GM19351 (cell line): ENCODE data around the gene TLE5.

ENCODE experiments used
- ATAC-seq: cut with Tn5 transposase; IDR thresholded peaks from one replicate; pipeline ENCODE4 v1.9.1; 2021; ENCODE audit warnings: mild to moderate bottlenecking, moderate library complexity; ENCODE audit not compliant: unreplicated experiment

Gene TLE5, protein sequence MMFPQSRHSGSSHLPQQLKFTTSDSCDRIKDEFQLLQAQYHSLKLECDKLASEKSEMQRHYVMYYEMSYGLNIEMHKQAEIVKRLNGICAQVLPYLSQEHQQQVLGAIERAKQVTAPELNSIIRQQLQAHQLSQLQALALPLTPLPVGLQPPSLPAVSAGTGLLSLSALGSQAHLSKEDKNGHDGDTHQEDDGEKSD

DNA sequence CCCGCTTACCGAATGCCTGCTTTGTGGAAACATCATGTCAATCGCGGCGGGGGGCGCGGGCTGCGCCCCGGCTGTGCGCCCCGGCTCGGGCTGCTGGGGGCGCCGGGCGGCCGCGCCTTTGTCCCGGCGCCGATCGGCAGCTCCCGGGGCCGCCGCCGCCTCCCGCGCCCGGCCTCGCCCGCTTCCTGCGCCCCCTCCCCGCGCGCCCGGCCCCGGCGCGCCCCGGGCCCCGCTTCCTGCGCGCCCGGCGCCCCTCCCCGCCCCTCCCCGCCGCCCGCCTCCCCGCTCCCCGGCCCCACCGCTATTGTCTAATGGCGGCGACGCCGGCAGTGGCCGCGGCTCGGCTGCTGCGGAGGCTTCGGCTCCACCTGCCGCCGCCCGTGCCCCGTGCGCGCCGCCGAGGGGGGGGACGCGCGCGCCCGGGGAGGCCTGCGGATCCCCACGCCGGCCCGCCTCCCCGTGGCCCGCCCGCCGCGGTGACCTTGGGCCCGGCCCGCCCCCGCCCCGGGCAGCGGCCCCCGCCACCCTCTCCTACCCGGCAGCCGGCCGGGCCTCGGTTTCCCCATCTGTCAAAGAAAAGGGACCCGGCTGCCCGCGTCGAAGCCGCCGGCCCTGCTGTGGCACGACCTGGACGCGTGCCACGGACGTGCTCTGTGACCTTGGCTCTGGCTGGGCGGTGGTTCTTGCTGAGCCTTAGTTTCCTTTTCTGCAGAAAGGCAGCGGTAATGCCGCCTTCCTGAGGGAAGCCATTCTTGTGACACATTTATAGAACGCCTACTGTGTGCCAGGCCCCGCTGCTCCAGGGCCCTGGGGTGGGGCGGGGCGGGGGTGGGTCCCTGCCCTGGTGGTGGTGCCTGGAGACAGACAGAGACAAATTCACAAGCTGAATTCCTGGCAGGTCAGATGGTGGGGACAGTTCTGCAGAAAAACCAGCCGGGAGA lies at the start of gene TLE5:
Gene TLE5 (minus strand): TSS at position 331 of the 941 bp plus-strand sequence. CDS start 295 bp downstream, at position 36.
- ATAC-seq = no peak

DNA sequence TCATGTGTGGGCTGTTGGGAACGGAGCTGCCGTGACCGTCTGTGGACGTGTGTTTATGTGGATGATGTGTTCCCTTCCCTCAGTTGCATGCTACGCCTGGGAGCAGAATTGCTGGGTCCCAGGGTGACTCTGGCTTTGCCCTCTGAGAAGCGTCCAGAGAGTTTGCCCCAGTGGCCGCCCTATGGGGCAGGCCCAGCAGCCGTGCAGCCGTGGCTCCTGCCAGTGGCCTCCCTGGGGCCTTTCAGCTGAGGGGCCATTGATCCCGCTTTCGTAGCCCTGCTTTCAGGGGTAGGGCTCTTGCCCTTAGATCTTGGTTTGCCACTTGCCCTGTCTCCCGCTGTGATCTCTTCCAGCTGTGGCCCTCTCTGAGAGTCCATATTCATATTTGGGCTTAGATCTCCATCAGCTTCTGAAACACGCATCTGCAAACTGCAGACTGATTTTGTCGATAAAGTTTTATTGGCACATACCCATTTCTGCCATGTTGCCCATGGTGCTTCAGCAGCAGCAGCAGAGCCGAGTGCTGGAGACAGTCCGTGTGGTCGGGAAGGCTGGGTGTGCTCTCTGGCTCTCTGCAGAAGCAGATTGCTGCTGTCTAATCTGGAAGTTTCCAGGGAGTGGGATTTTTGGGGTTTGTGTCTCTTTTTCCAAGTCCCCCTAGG lies 49.4 kb upstream of the TLE5 start:
- ATAC-seq = no peak

DNA sequence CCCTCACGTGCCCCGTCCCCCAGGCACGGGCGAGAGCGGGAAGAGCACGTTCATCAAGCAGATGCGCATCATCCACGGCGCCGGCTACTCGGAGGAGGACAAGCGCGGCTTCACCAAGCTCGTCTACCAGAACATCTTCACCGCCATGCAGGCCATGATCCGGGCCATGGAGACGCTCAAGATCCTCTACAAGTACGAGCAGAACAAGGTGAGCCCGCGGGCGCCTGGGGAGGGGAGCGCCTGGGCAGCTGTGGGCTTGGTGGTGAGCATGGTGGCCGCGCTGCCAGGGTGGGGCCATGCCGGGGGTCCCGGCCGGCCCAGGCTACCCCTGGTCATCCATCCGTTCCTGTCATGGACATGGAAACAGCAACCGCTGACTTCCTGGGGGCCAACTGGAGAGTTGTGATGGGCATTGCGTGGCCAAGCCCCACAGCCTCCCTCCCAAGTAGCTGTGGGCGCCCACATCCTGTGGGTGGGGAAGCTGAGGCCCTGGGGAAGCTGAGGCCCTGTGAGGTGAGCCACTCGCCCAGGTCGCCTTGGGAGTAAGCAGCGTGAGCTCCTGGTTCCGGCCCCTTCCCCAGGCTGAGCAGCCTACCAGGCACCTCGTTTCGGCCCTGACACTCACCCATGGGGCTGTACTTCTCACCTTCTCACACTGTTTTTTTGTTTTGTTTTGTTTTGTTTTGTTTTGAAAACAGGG lies 48.0 kb upstream of the TLE5 start:
- ATAC-seq = no peak

DNA sequence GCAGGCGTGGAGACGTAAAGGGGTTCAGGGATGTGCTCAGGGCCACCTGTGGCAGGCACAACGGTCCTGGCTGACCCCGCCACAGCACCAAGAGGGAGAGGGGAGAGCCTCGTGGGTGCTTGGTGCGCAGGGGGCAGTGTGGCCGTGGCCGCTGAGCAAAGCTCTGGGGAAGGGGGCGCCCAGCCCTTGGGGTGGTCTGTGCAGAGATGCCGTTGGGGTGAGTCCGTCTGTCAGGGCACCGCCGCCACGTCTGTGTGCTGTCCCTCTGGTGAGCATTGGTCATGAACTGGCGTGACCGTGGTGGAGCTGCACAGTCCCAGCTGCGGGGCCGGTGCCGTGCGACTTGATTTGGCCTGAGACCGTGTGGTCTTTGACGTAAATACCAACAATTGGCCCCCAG lies 47.2 kb upstream of the TLE5 start:
- no peak for ATAC-seq

DNA sequence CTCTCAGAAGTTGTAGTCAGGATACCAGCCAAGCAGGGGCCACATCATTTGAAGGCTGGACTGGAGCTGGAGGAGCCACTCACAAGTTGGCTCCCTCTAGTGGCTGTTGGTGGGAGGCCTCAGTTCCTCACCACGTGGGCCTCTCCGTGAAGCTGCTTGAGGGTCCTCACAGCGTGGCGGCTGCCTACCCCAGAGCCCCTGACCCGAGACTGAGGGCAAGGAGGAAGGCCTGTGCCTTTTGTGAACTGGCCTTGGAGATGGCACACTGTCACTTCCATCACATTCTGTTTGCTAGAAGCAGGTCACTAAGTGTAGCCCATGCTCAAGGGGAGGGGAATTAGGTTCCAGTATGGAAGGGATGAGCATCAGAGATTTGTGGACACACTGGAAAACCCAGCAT lies 46.5 kb upstream of the TLE5 start:
- no peak for ATAC-seq

DNA sequence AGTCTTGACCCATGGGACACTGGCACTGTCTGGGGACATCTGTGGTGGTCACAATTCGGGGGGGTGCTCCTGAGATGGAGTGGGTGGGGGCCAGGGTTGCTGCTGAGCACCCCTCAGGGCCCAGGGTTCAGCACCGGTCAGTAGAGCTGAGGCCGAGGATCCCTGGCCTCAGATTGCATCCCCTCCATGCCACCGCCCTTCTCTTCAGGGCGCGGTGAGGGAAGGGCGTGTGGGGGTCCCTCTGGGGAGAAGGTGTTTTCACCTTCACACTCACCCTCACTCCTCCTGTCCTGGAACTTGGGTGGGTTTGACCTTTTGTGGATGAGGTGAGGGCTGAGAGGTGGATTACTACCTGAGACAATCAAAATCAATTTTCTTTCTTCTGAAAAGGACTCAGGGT lies 45.4 kb upstream of the TLE5 start:
- ATAC-seq = no peak

DNA sequence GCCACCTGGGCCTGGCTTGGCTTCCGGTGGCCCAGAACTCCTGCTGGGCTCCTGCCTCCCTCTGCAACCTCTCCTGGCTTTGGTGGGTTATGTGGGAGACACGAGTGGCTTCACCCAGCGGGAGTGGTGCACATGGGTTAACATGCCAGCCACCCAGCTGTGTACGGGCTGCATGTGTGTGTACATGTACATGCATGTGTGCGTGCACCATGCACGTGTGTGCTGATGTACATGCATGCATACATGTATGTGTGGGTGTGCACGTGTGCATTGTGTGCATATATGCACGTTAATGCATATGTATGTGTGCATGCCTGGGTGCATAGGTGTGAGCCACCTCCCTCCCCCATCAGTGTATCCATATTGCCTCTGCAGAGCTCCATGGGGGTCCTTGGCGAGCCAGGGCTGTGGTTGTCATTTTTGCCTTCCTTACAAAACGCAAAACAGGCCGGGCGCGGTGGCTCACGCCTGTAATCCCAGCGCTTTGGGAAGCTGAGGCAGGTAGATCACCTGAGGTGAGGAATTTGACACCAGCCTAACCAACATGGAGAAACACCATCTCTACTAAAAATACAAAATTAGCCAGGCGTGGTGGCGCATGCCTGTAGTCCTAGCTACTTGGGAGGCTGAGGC lies 44.3 kb upstream of the TLE5 start:
- ATAC-seq = no peak

DNA sequence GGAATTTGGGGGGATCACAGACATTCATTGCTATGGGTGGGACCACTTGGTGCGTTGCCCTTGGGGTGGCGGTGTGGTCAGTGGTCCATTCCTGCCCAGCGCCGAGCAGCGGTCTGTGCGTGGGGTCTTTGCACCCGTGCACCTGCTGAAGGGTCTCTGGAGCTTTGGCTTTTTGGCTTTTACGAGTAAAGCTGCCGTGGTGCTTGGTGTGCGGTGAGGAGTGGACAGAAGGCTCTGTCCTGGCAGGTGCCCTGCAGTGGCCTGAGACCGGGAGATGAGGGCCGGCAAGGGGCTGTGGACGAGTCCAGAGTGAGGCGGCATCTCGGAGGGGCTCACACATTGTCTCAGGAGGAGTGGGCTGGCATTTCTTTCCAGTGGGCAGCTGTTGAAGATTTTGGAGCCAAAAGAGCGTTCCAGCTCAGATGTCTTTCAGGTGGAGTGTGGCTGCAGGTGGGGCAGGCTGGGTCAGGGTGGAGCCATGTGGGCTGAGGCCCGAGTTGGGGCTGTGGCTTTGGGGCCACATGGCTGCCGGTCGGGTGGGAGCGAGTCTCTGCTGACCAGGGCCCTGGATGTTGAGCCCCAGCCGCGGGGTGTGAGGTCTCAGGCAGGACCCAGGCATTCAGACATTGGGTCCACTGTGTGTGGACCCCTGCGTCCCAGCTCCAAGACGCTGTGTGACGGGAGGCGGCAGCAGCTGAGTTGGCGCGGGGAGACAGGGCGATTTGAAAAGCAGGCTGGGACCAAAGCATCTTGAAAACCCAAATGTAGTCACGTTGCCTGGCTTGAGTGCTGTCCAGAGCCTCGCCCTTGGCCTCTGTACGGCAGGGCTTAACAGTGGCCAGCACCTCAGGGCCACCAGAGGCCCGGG lies 43.6 kb upstream of the TLE5 start:
- no peak for ATAC-seq

DNA sequence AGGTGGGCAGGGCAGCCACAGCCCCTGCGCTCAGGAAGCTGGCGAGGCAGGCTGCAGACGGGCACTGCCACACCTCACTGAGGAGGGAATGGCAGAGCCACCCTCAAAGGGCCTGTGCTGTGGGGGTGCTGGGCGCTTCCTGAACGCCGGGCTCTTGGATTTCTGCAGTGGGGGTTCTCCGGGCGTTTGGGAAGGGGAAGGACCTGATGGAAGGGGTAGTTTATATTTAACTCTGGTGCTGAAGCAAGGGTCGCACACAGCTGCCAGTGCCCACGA lies 42.4 kb upstream of the TLE5 start:
- no peak for ATAC-seq

DNA sequence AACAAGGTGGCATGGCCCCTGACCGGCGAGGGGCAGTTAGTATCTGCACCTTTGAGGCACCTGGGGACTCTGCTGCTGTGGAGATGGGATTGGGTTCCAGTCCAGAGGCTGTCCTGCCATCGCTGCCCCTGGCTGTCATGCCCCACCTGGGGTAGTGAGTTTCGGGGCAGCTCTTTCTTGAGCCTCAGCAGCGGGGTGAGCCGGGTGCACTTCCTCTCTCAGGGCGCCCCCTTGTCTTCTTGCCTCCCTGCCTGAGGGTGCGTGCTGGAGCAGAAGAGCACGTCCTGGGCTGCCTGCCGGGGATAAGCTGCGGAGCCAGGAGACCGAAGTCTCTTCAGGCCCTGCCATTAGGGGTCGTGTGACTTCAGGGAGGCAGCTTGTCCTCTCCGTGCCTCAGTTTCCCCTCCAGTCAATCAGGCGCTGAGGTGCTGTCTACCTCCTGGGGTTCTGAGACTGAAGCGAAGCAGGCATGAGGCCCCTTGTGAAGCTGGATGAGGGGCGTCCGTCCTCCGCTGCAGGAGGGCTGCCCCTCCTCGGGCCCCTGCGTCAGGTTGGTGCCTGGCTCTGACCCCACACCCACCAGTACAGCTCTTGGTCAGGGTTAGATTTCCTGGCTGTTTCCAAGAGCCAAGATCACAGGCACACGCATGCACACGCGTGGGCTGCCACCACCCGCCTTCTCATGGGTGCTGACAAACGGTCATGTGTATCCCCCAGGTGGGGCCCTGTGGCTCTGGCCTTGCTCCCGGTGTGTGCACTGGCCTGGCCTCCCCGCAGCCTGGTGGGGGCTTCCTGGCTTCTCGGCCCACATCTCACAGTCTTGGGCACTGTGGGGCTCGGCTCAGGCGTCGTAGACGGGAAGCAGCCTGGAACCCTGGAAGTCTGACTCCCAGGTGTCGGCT lies 40.2 kb upstream of the TLE5 start:
- no peak for ATAC-seq

DNA sequence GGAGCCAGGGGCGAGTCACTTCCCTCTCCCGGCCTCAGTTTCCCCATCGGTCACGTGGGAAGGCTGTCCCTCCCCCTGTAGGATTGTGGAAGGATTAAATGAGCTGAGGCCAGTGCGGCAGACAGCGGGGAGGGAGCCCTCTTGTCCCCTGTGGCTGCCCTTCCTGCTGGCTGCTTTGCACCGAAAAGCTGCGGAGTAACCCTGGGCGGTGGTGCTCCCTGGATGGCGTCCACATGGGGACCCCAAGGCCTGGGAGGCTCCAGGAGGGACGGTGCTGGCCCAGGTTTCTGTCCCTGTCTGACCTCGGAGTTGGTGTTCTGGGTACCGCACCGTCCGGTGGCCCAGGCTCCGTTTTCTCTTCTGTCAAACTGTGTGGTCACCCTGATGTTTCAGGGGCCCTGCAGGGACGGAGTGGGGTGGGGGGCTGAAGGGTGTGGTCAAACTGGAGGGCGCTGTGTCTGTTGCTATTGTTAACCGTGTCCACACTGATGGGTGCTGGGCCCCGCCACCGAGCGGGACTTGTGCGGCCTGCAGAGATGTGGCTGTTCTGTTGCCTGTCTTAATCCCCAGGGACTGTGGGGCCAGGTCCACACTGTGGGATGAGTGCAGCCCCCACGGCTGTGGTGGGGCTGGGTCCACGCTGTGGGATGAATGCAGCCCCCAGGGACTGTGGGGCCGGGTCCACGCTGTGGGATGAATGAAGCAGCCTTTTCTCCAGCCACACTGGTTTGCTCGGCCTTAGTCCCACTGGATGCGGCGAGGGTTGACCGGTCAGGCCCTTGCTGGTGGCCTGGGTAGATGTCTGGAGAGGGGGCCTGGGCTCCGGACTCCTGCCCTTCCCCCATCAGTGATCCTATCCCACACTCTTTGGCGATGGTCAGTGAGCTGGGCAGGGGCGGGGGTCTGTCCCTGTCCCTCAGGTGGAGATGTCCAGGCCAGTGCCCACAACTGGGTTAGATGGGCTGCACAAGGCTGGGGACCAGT lies 38.7 kb upstream of the TLE5 start:
- no peak for ATAC-seq

DNA sequence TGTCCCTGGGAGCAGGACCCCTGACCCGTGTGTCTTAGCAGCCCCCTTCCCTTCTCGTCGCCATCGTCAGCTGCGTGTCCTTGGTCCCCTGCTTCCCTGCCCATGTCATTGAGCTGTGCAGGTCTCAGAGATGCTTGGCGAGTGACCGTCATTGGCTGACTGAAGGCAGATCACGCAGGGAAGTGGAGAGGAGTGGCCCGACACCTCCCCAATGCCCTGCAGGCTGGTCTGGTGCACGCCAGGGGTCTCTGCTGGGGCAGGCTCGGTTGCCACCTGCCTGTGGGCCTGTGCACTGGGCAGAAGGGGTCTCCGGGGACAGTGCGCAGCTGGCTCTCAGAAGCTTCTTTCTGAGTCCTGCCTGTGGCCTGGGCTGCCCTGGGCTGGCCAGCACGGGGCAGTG lies 38.0 kb upstream of the TLE5 start:
- ATAC-seq = no peak

DNA sequence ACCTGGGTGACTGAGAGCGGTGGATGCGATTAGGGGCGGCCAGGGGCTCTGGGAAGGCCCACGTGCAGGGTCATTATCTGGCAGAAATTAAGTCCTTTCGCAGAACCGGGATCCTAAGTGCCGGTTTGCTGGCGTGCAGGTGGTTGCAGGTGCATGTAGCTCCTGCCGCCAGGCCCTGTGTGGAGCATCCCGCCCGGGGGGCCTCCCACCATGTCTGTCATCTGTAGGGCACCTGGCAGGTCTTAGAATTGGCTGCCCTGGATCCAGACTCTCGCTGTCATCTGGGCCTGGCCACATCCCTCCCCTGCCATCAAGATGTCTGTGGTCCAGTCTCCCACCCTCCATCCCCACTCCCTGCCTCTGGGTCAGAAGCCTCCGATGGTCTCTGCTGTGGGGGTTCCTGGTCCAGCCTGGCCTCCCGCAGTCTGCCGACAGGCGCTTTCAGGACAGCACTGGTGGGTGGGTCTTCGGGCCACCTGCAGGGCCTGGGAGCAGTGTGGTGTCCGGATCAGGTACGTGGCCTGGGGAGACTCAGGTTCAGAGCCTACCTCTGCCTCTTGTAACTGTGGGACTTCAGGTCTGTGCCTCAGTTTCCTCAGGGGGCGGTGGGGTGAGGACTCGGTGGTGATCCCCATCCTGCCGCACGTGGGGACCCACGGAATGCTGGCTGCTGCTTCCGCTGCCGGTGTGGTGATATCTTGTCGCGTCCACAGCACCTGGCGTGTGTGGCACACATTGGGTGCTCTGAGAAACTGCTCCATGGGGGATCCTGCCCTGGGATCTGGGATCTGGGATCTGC lies 37.3 kb upstream of the TLE5 start:
- ATAC-seq = no peak

DNA sequence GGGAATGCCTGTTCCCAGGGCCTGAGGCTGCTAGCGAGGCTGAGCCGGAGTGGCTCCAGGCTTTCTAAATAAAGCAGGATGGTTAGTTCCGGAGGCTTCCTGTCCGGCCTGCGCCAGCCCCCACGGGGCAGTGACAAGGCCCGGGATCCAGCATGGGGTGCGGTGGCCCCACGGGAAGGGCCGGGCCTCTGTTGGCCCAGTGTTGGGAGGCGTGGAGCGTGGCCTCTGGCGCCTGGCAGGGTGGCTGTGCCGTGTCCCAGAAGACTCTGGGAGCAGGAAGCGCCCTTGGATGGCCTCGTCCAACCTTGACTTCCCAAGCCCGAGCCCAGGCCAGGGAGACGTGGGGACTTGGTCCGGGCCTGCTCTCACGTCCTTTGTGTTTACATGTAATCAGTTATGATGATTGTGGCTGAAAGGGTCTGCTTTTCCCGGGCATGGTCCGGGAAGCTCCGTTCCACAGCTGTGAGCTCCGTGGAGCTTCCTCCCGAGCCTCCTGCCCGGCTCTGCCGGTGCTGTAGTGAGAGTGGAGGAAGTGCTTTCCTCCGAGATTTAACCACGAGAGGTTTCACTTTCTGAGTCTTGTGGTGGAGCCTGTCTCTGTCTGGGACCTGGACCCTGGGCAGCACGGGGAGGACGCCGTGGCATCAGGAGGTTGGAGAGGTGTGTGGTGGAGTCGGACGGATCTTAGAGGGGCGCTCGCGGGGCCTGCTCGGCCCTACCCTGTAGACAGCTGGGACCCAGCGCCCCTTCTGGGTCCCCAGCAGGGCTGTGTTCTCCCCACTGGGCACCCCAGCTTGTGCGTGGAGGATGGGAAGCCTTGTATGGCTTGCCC lies 36.4 kb upstream of the TLE5 start:
- ATAC-seq = no peak

DNA sequence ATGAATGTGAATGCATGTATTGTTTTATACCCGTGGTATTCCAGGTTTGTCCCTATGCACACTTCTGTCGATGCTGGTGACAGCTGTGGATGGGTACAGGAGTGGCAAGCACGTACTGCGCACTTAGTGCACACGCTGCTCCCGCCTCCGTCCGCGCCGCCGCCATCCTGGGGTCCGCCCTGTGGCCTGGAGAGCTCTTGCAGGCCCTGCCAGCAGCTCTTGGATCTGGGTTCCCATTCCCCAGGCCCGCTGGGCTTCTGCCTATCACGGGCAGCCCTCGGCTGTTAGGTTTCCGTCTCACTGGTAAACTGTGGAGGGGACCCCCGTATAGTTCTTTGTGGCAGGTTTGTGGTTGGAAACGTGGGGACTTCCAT lies 35.8 kb upstream of the TLE5 start:
- no peak for ATAC-seq

DNA sequence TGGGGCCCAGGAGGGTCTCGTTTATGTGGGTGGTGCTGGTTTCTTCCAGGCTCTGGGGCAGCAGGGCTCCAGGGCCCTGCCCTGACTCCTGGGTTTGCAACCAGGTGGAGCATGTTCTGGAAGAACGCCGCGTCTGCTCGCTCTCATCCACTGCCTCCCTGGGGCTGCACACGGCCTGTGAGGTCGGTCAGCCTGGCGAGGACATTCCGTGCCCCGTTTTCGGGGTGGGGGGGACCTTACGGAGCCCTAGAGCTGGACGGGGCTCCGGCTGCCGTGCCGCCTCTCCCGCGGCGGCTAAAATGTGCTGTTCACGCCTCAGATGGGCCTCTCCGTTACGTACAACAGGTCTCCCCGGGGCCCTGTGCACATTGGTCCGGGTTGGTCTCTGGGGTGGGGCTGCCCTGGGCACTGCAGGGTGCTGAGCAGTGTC lies 35.2 kb upstream of the TLE5 start:
- ATAC-seq = no peak
